GM23248 (cell line): ENCODE data around the gene XRN1.

Experiments
- EZH2 ChIP-seq: fragments of 200-600 bp; sonication (generic); IDR thresholded peaks from 2 replicates; pipeline ENCODE4 v1.6.1; 2018; ENCODE audit warnings: antibody characterized with exemption, mild to moderate bottlenecking; ENCODE audit not compliant: insufficient read depth, poor library complexity, severe bottlenecking
- EZH2phosphoT487 ChIP-seq: fragments of 200-600 bp; sonication (generic); IDR thresholded peaks from 2 replicates; pipeline ENCODE4 v1.6.1; 2018; ENCODE audit warnings: antibody characterized with exemption, moderate library complexity, mild to moderate bottlenecking, low read depth; ENCODE audit not compliant: insufficient read depth

GRCh38 chr3:142447301-142447851, 461 bp downstream of the XRN1 start:
- TF ChIP-seq EZH2phosphoT487: no peak
- TF ChIP-seq EZH2: no peak
